Esophagus (tissue), 2 donors: ENCODE data around the gene EIF4B. TPM values are rescaled to one million over a fixed set of nuclear protein-coding genes. Genes with fewer than 3 reads are reported as not detected.

Source experiments
- H3K27ac ChIP-seq, 2 donors: one replicate each; pipeline ENCODE4 v1.5.1; 2013; ENCODE audit warnings: low read depth in 2 of 2, mild to moderate bottlenecking in 2 of 2, inconsistent platforms in 1 of 2, low read length in 1 of 2, moderate library complexity in 1 of 2
- H3K27me3 ChIP-seq, 2 donors: one replicate each; pipeline ENCODE4 v1.6.1; 2013; ENCODE audit warnings: low read length in 2 of 2, control low read depth in 1 of 2, mild to moderate bottlenecking in 1 of 2; ENCODE audit not compliant: insufficient read depth in 2 of 2, control insufficient read depth in 1 of 2
- H3K36me3 ChIP-seq, 2 donors: one replicate each; pipeline ENCODE4 v1.6.1; 2013; ENCODE audit warnings: low read length in 1 of 2; ENCODE audit not compliant: control insufficient read depth in 2 of 2, insufficient read depth in 2 of 2
- H3K4me1 ChIP-seq, 2 donors: one replicate each; pipeline ENCODE4 v1.6.1; 2013; ENCODE audit warnings: low read length in 1 of 2; ENCODE audit not compliant: control insufficient read depth in 2 of 2, insufficient read depth in 2 of 2
- H3K4me3 ChIP-seq, 2 donors: one replicate each; pipeline ENCODE4 v1.5.1; 2013; ENCODE audit warnings: low read length in 2 of 2, mild to moderate bottlenecking in 2 of 2, low read depth in 1 of 2, moderate library complexity in 1 of 2
- H3K9me3 ChIP-seq, 2 donors: one replicate each; pipeline ENCODE4 v1.6.1; 2013; ENCODE audit warnings: mild to moderate bottlenecking in 2 of 2, low read depth in 1 of 2, low read length in 1 of 2, moderate library complexity in 1 of 2; ENCODE audit not compliant: control insufficient read depth in 2 of 2, insufficient read depth in 1 of 2
- WGBS, 2 donors: extraction: QIAGEN DNeasy Blood & Tissue Kit; methylation state at CpG; one replicate each; pipeline ENCODE4 v1.1.7; 2013; 5-methylcytosine and 5-hydroxymethylcytosine counted together
- polyA plus RNA-seq, 2 donors: library from polyadenylated mRNA; stranded (reverse); fragments of 200-250 nt; gene quantifications; one replicate each; pipeline ENCODE4 v1.2.3, GENCODE V29; 2013
- donor health status: healthy with polysubstance abuse.
- donor health status: Bipolar disorder and iron deficiency.

The EIF4B gene
- polyA plus RNA-seq, 2 donors, result 58.8 to 102 TPM

- 35 to 39% methylated on average over 17 to 20 of the region's 20 CpGs for WGBS, 2 donors
- peaks cover 3 to 28% of the 10 kb centered on the region in 2 donors for H3K4me1 ChIP-seq
- no peaks in the 10 kb centered on the region for H3K27me3 ChIP-seq
- peak within 1 kb of the TSS; percentile 96 to 99 for H3K27ac ChIP-seq
- peak within 1 kb of the TSS; percentile 34 to 52 for H3K4me3 ChIP-seq
- peaks cover 0 to 6% of the 10 kb centered on the region in 2 donors for H3K36me3 ChIP-seq
- H3K9me3 ChIP-seq, result no peaks in the 10 kb centered on the region
These were observed 43.5 kb downstream of the EIF4B start, which contains the start of gene TNS2 for GRCh38 chr12:53049571-53050318. TSS of gene TNS2 (plus strand) at chr12:53050065. CDS start at chr12:53050186, 121 bp downstream.

DNA sequence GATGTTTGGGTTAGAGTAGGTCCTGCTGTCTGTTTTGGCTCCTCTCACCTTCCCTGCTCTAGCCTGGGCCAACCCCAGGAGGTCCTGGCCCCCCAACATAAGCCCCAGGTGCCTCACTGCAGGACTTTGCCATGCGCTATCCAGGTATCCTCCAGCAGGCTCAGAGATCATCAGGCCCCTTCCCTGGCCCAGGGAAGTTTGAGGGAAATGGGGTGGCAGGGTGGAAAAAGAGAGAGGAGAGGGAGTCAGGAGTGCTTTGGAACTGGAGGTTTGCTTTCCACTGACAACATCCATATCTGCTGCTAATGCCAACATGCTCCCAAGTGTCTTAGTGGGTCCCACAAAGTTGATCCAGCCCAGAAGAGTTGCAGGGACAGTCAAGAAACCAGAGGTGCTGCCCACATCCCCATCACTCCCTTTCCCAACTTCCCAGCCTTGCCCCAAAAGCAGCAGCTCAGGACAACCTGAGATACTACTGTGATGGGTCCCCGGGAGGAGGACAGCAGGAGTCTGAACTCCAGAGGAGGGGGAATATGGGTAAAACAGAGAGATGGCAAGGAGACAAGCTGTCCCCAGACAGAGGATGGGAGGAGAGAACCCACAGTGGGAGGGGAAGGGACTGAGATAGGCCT lies 44.3 kb downstream of the EIF4B start:
- no peaks in the 10 kb centered on the region for H3K9me3 ChIP-seq
- peak overlapping the region; percentile 96 to 99 for H3K27ac ChIP-seq
- no peaks in the 10 kb centered on the region for H3K27me3 ChIP-seq
- H3K4me3 ChIP-seq, result peak overlapping the region; percentile 34 to 52
- WGBS, 2 donors, result 62 to 64% methylated on average over 2 of the region's 2 CpGs
- H3K36me3 ChIP-seq, result peaks cover 0 to 7% of the 10 kb centered on the region in 2 donors
- H3K4me1 ChIP-seq, result peaks cover 3 to 28% of the 10 kb centered on the region in 2 donors

- H3K9me3 ChIP-seq, result no peaks in the 10 kb centered on the region
- peak overlapping the region; percentile 96 to 99 for H3K27ac ChIP-seq
- peaks cover 3 to 28% of the 10 kb centered on the region in 2 donors for H3K4me1 ChIP-seq
- peaks cover 0 to 7% of the 10 kb centered on the region in 2 donors for H3K36me3 ChIP-seq
- H3K4me3 ChIP-seq, result peak overlapping the region; percentile 34 to 52
- WGBS, 2 donors, result 40 to 50% methylated on average over 11 of the region's 11 CpGs
- H3K27me3 ChIP-seq, result no peaks in the 10 kb centered on the region
These were observed 45.0 kb downstream of the EIF4B start for GRCh38 chr12:53051058-53051880.

- Histone ChIP-seq H3K36me3 (peaks cover 0 to 7% of the 10 kb centered on the region in 2 donors), H3K4me1 (peaks cover 3 to 28% of the 10 kb centered on the region in 2 donors), H3K27ac (peak overlapping the region; percentile 96 to 99), H3K9me3 (no peaks in the 10 kb centered on the region), H3K4me3 (peak overlapping the region; percentile 14 to 20), H3K27me3 (no peaks in the 10 kb centered on the region)
- WGBS, 2 donors, result 51 to 61% methylated on average over 7 of the region's 7 CpGs
These were observed 45.7 kb downstream of the EIF4B start for GRCh38 chr12:53051881-53052412.

DNA sequence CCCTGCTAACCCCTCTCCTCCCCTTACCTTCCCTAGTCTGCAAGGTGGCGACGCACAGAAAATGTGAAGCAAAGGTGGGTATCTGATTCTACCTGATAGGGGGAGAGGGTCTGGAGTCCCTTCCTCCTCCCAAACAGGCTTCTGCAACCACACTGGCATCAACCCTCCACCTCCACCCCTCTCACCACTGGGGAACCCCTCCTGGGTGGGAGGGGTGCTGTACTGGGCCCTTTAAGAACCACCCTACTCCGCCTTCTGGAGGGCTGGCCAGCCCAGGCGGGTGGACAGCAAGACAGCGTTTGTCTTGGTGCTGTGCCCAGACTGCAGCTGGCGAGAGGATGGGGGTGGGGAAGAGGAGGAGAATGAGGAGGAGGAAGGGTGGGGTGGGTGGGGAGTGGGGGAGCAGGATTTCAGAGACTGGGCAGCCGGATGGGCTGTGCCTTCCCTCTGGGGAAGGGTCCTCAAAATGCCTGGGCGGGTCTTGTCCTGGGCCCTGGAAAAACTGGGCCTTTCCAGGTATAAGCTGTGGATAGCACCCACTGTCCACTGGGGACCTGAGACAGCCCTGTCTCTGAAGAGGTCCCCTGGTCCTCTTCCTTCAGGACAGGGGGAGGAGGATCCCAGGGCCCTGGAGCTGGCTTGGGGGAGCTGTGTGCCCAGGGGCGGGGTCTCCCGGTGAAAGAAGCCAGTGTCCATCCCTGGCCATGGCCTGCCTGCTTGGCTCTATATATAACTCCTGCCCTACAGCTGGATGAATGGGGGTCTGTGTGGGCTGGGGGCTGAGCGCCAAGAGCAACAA lies 46.4 kb downstream of the EIF4B start:
- WGBS, 2 donors, result 40 to 45% methylated on average over 11 of the region's 11 CpGs
- H3K36me3 ChIP-seq, result peaks cover 0 to 9% of the 10 kb centered on the region in 2 donors
- H3K4me1 ChIP-seq, result peaks cover 3 to 28% of the 10 kb centered on the region in 2 donors
- peak overlapping the region; percentile 14 to 20 for H3K4me3 ChIP-seq
- H3K9me3 ChIP-seq, result no peaks in the 10 kb centered on the region
- H3K27ac ChIP-seq, result peak overlapping the region; percentile 97 to 99
- H3K27me3 ChIP-seq, result no peaks in the 10 kb centered on the region

- Histone ChIP-seq H3K4me3 (peak overlapping the region; percentile 51 to 65), H3K27ac (peak overlapping the region; percentile 97 to 98), H3K9me3 (no peaks in the 10 kb centered on the region), H3K36me3 (peaks cover 0 to 10% of the 10 kb centered on the region in 2 donors), H3K4me1 (peaks cover 3 to 24% of the 10 kb centered on the region in 2 donors), H3K27me3 (no peaks in the 10 kb centered on the region)
- WGBS, 2 donors, result 28 to 32% methylated on average over 16 of the region's 16 CpGs
These were observed 47.2 kb downstream of the EIF4B start for GRCh38 chr12:53053218-53054111.

DNA sequence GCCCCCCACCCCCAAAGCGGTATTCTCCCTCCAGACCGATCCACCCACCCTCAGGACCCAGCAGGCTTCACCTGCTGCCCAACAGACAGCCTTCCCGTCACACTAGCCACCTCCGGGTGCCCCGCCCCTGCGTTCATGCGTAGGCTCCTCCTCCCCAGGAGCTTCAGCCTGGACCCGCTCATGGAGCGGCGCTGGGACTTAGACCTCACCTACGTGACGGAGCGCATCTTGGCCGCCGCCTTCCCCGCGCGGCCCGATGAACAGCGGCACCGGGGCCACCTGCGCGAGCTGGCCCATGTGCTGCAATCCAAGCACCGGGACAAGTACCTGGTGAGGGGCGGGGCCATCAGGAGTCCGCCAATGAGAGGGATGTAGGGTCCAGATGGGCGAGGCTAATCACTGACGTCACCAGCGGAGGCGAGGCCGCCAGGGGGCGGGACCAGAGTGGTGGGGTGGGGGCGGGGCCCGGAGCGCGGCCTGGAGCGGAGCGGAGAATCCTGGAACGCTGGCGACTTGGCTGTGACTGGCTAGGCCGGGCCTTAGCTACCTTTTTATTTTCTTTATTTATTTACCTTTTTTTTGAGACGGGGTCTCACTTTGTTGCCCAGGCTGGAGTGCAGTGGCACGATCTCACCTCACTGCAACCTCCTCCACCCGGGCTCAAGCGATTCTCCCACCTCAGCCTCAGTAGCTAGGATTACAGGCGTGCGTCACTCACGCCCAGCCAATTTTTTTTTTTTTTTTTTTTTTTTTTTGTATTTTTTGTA lies 48.0 kb downstream of the EIF4B start:
- Histone ChIP-seq H3K4me3 (peak overlapping the region; percentile 51 to 65), H3K36me3 (peaks cover 0 to 10% of the 10 kb centered on the region in 2 donors), H3K4me1 (peaks cover 3 to 19% of the 10 kb centered on the region in 2 donors), H3K27ac (peak overlapping the region; percentile 97 to 98), H3K9me3 (no peaks in the 10 kb centered on the region), H3K27me3 (no peaks in the 10 kb centered on the region)
- 6 to 7% methylated on average over 46 to 48 of the region's 48 CpGs for WGBS, 2 donors
